OCI-LY3 (cell line): ENCODE results near the gene SLC44A3.

Experiments
- H2AFZ ChIP-seq: fragments of 200-600, 300-600 bp; shearing (Covaris generic); 2 replicates; pipeline ENCODE4 v1.6.0; 2014; ENCODE audit warnings: antibody characterized with exemption, low read depth, low read length
- H3K27ac ChIP-seq: fragments of 200-600, 300-600 bp; sonication (generic); 2 replicates; pipeline ENCODE4 v1.5.1; 2014; ENCODE audit warnings: mild to moderate bottlenecking, low read length, moderate library complexity, mixed read lengths
- H3K27me3 ChIP-seq: fragments of 200-600, 300-600 bp; sonication (generic); 2 replicates; pipeline ENCODE4 v1.6.1; 2014; ENCODE audit warnings: low read depth, low read length, mixed read lengths
- H3K36me3 ChIP-seq: fragments of 200-600, 300-600 bp; sonication (generic); replicated peaks from 2 replicates; pipeline ENCODE3; 2014; ENCODE audit warnings: low read depth, low read length, mixed read lengths
- H3K4me1 ChIP-seq: fragments of 300-600, 200-600 bp; sonication (generic); 2 replicates; pipeline ENCODE4 v1.6.1; 2014; ENCODE audit warnings: low read length, mixed read lengths
- H3K4me2 ChIP-seq: fragments of 200-600, 300-600 bp; sonication (generic); 2 replicates; pipeline ENCODE4 v1.6.1; 2014; ENCODE audit warnings: low read length, mixed read lengths
- H3K4me3 ChIP-seq: fragments of 300-600, 200-600 bp; sonication (generic); 2 replicates; pipeline ENCODE4 v1.5.1; 2014; ENCODE audit warnings: antibody characterized with exemption, mild to moderate bottlenecking, low read length, moderate library complexity
- H3K79me2 ChIP-seq: fragments of 300-600, 200-600 bp; shearing (Covaris generic); 2 replicates; pipeline ENCODE4 v1.6.1; 2014; ENCODE audit warnings: mild to moderate bottlenecking, low read length, mixed read lengths
- H3K9ac ChIP-seq: fragments of 300-600, 200-600 bp; shearing (Covaris generic); 2 replicates; pipeline ENCODE4 v1.6.0; 2014; ENCODE audit warnings: mild to moderate bottlenecking, low read length, moderate library complexity
- H3K9me3 ChIP-seq: fragments of 200-600, 300-600 bp; shearing (Covaris generic); 2 replicates; pipeline ENCODE4 v1.6.1; 2014; ENCODE audit warnings: low read length, mixed read lengths; ENCODE audit not compliant: insufficient read depth
- H4K20me1 ChIP-seq: fragments of 200-600, 300-600 bp; sonication (generic); 2 replicates; pipeline ENCODE4 v1.6.1; 2016; ENCODE audit warnings: low read length, mixed read lengths; ENCODE audit not compliant: insufficient read depth
- EZH2phosphoT487 ChIP-seq: fragments of 200-600 bp; shearing (Covaris generic); IDR thresholded peaks from 2 replicates; pipeline ENCODE4 v1.6.1; 2018; ENCODE audit warnings: antibody characterized with exemption, mixed run types, low read depth
- TF ChIP-seq, protein P1 (sequence below): fragments of 200-600, 300-600 bp; sonication (generic); IDR thresholded peaks from 2 replicates; pipeline ENCODE4 v1.5.1; 2014; ENCODE audit warnings: antibody characterized with exemption, low read length, low read depth

SLC44A3 gene

GRCh38 chr1:94790670-94791069 is 29.5 kb upstream of the SLC44A3 start:
- Histone ChIP-seq H3K27me3 (0 out of 2 replicates have a peak, but pooled peaks cover 4% of the 10 kb centered on the region), H3K27ac (no peak overlapping the region), H3K4me2 (no peak overlapping the region), H3K36me3 (no peaks in the 10 kb centered on the region), H4K20me1 (no peaks in the 10 kb centered on the region), H2AFZ (no peak overlapping the region), H3K4me3 (no peak overlapping the region), H3K9me3 (no peaks in the 10 kb centered on the region), H3K79me2 (no peaks in the 10 kb centered on the region), H3K4me1 (peaks cover 11% of the 10 kb centered on the region), H3K9ac (no peak overlapping the region)
- TF ChIP-seq, protein P1, sequence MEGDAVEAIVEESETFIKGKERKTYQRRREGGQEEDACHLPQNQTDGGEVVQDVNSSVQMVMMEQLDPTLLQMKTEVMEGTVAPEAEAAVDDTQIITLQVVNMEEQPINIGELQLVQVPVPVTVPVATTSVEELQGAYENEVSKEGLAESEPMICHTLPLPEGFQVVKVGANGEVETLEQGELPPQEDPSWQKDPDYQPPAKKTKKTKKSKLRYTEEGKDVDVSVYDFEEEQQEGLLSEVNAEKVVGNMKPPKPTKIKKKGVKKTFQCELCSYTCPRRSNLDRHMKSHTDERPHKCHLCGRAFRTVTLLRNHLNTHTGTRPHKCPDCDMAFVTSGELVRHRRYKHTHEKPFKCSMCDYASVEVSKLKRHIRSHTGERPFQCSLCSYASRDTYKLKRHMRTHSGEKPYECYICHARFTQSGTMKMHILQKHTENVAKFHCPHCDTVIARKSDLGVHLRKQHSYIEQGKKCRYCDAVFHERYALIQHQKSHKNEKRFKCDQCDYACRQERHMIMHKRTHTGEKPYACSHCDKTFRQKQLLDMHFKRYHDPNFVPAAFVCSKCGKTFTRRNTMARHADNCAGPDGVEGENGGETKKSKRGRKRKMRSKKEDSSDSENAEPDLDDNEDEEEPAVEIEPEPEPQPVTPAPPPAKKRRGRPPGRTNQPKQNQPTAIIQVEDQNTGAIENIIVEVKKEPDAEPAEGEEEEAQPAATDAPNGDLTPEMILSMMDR: no peak
- TF ChIP-seq EZH2phosphoT487: no peak

- Histone ChIP-seq H3K9ac (no peak overlapping the region), H3K4me2 (no peak overlapping the region)
Observed at GRCh38 chr1:94792473-94793295, 27.5 kb upstream of the SLC44A3 start.

GRCh38 chr1:94793296-94793656 is 26.9 kb upstream of the SLC44A3 start:
- H3K79me2 ChIP-seq: no peaks in the 10 kb centered on the region
- no peaks in the 10 kb centered on the region for H3K36me3 ChIP-seq
- H3K4me2 ChIP-seq: no peak overlapping the region
- H2AFZ ChIP-seq: no peak overlapping the region
- no peak overlapping the region for H3K9ac ChIP-seq
- H3K4me1 ChIP-seq: peaks cover 11% of the 10 kb centered on the region
- no peak overlapping the region for H3K27ac ChIP-seq
- TF ChIP-seq, protein P1: no peak
- no peak for TF ChIP-seq EZH2phosphoT487
- no peaks in the 10 kb centered on the region for H3K9me3 ChIP-seq
- H3K4me3 ChIP-seq: no peak overlapping the region
- no peaks in the 10 kb centered on the region for H3K27me3 ChIP-seq
- H4K20me1 ChIP-seq: no peaks in the 10 kb centered on the region

More at GRCh38 chr1:94792473-94793295, 27.5 kb upstream of the SLC44A3 start:
- Histone ChIP-seq H3K9me3 (no peaks in the 10 kb centered on the region), H3K27ac (no peak overlapping the region), H2AFZ (no peak overlapping the region), H3K4me3 (no peak overlapping the region), H3K27me3 (no peaks in the 10 kb centered on the region), H3K36me3 (no peaks in the 10 kb centered on the region), H3K79me2 (no peaks in the 10 kb centered on the region), H3K4me1 (peaks cover 11% of the 10 kb centered on the region), H4K20me1 (no peaks in the 10 kb centered on the region)
- TF ChIP-seq EZH2phosphoT487: no peak
- TF ChIP-seq, protein P1: no peak

- Histone ChIP-seq H3K27me3 (no peaks in the 10 kb centered on the region), H3K4me1 (peaks cover 11% of the 10 kb centered on the region), H3K9ac (no peak overlapping the region), H2AFZ (no peak overlapping the region), H3K79me2 (no peaks in the 10 kb centered on the region), H3K36me3 (no peaks in the 10 kb centered on the region), H3K9me3 (no peaks in the 10 kb centered on the region), H3K27ac (no peak overlapping the region), H3K4me3 (no peak overlapping the region), H4K20me1 (no peaks in the 10 kb centered on the region), H3K4me2 (no peak overlapping the region)
- TF ChIP-seq, protein P1: no peak
- no peak for TF ChIP-seq EZH2phosphoT487
Observed at GRCh38 chr1:94795434-94795833, 24.7 kb upstream of the SLC44A3 start.
